CD4-positive, alpha-beta T cell (primary cell): Measurements from ENCODE around the gene LIN37. TPM values are rescaled to one million over a fixed set of nuclear protein-coding genes. Genes with fewer than 3 reads are reported as not detected.
A peak's percentile ranks its signal among the peaks of the same experiment; 100 is the strongest.

ENCODE experiments used
- ATAC-seq: fragments of 200-7000 bp; cut with Tn5 transposase; one replicate; pipeline ENCODE4 v1.10.0; 2022; ENCODE audit warnings: mild to moderate bottlenecking; ENCODE audit not compliant: poor library complexity
- CTCF ChIA-PET: fragments of 350-600 bp; sonication (Branson Sonifier 250); formaldehyde crosslinking; loops from one replicate; lab custom pipeline; 2021; ENCODE audit warnings: antibody characterized with exemption, inconsistent platforms; lab: Charles Lee
- POLR2A ChIA-PET: fragments of 350-600 bp; sonication (Branson Sonifier 250); formaldehyde crosslinking; loops from one replicate; lab custom pipeline; 2021; ENCODE audit warnings: antibody characterized with exemption, inconsistent platforms; lab: Charles Lee
- DNase-seq, 14 experiments: peaks; one replicate each; pipeline ENCODE4 v3.0.0-alpha.2; 2013 to 2020; ENCODE audit warnings: mixed read lengths in 2 of 14
- H3K27ac ChIP-seq, 2 donors: one replicate each; pipeline versions ENCODE4 v1.5.1 to v1.7.0; 2013; ENCODE audit warnings: low read length in 2 of 2, low read depth in 1 of 2, mild to moderate bottlenecking in 1 of 2
- H3K27me3 ChIP-seq, 2 experiments: 1 replicate in 1 of 2; 2 replicates in 1 of 2; pipeline versions ENCODE4 v1.6.1 to v1.7.0; 2013; ENCODE audit warnings: low read length in 2 of 2, control low read depth in 1 of 2, mild to moderate bottlenecking in 1 of 2, moderate library complexity in 1 of 2; ENCODE audit not compliant: insufficient read depth in 2 of 2, control insufficient read depth in 1 of 2
- H3K36me3 ChIP-seq: one replicate; pipeline ENCODE4 v1.6.1; 2013; ENCODE audit warnings: low read length, control low read depth; ENCODE audit not compliant: insufficient read depth
- H3K4me1 ChIP-seq: one replicate; pipeline ENCODE4 v1.6.1; 2013; ENCODE audit warnings: low read length, control low read depth; ENCODE audit not compliant: insufficient read depth
- H3K4me3 ChIP-seq: one replicate; pipeline ENCODE4 v1.5.1; 2013; ENCODE audit warnings: mild to moderate bottlenecking, low read length, moderate library complexity
- H3K9me3 ChIP-seq, 2 experiments: 1 replicate in 1 of 2; 2 replicates in 1 of 2; pipeline versions ENCODE4 v1.6.1 to v1.7.0; 2013; ENCODE audit warnings: low read length in 2 of 2, mild to moderate bottlenecking in 2 of 2, control low read depth in 1 of 2, moderate library complexity in 1 of 2; ENCODE audit not compliant: control insufficient read depth in 1 of 2, insufficient read depth in 1 of 2
- H3K27ac Mint-ChIP-seq: one replicate; pipeline ENCODE4 v1.8.0; 2020; ENCODE audit warnings: mixed read lengths
- H3K27me3 Mint-ChIP-seq: one replicate; pipeline ENCODE4 v1.8.0; 2021; ENCODE audit warnings: mixed read lengths
- H3K36me3 Mint-ChIP-seq: one replicate; pipeline ENCODE4 v1.8.0; 2021; ENCODE audit warnings: low read depth, mixed read lengths
- H3K4me1 Mint-ChIP-seq: one replicate; pipeline ENCODE4 v1.8.0; 2021; ENCODE audit warnings: low read depth, mixed read lengths
- H3K4me3 Mint-ChIP-seq: one replicate; pipeline ENCODE4 v1.8.0; 2020; ENCODE audit warnings: mild to moderate bottlenecking, mixed read lengths
- H3K9me3 Mint-ChIP-seq: one replicate; pipeline ENCODE4 v1.8.0; 2020; ENCODE audit warnings: mixed read lengths
- intact Hi-C, 2 experiments: fragments of 100-400 bp; cut with DNase I in 1 of 2; cut with micrococcal nuclease in 1 of 2; formaldehyde crosslinking; loops; one replicate each; pipeline versions ENCODE4 v1.15.1 to v1.9.0; 2023 to 2025; cut with DNase I, micrococcal nuclease
- total RNA-seq, 174 experiments: library from RNA in 2 of 174; stranded (reverse) in 2 of 174; gene quantifications; one replicate each; pipeline ENCODE4 v1.2.3 and lab custom pipeline; 2021 to 2026
- TF ChIP-seq, protein P1 (sequence below): fragments of 200-600 bp; IDR thresholded peaks from one replicate; pipeline ENCODE4 v1.8.0; 2022; ENCODE audit warnings: antibody characterized with exemption, mild to moderate bottlenecking

LIN37 gene
- total RNA-seq, 2 experiments from 2014 or later = 4.8 to 6.0 TPM

DNA sequence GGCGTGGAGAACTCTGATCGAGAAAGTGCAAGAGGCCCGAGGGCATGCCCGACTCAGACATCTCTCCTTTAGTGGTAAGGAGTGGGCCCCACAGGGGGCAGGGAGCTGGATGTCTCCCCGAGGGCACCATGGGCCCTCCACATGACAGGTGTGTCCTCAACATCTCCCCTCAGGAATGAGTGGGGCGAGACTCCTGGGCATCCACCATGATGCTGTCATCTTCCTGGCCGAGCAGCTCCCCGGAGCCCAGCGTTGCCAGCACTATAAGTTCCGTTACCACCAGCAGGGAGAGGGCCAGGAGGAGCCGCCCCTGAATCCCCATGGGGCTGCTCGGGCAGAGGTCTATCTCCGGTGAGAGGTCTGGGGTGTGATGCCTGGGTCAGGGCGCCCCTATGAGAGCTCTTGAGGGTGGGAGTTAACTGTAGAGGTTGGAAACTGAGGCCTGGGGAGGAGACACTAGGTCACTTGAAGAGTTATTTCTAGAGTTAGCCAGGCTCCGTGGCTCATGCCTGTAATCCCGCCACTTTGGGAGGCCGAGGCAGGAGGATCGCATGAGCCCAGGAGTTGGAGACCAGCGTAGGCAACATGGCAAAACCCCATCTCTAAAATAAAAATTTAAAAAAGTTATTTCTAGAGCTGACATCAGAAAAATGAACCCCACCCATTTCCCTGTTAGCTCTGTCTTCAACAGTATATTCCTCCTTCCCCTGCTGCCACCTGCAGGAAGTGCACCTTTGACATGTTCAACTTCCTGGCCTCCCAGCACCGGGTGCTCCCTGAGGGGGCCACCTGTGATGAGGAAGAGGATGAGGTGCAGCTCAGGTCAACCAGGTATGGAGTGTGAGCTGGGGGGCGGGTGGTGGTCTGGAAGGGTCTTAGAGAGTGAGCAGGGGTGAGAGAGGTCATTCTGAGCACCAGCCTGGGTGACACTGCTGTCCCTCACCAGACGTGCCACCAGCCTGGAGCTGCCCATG is 11.2 kb upstream of the LIN37 start:
- no peaks in the 10 kb centered on the region for H3K27me3 ChIP-seq
- DNase-seq (peak in 5 of 14 experiments; percentile 19 to 60 (median 42)), ATAC-seq (no peak)
- peaks cover 41% of the 10 kb centered on the region for H3K4me1 Mint-ChIP-seq
- H3K36me3 Mint-ChIP-seq = peaks cover 61% of the 10 kb centered on the region
- H3K4me3 Mint-ChIP-seq = peak overlapping the region; percentile 88
- CTCF ChIA-PET = interaction anchor here (1.2 kb wide), 1 partner anchor 36 kb away, joined by 4 read pairs; no protein-coding TSS in a partner anchor
- no peaks in the 10 kb centered on the region for H3K27me3 Mint-ChIP-seq
- H3K9me3 ChIP-seq = no peaks in the 10 kb centered on the region
- peaks cover 61% of the 10 kb centered on the region for H3K36me3 ChIP-seq
- no peak overlapping the region for H3K4me3 ChIP-seq
- H3K27ac Mint-ChIP-seq = peak overlapping the region; percentile 83
- H3K4me1 ChIP-seq = peaks cover 41% of the 10 kb centered on the region
- no peaks in the 10 kb centered on the region for H3K9me3 Mint-ChIP-seq
- no peak overlapping the region for H3K27ac ChIP-seq
- TF ChIP-seq, protein P1, sequence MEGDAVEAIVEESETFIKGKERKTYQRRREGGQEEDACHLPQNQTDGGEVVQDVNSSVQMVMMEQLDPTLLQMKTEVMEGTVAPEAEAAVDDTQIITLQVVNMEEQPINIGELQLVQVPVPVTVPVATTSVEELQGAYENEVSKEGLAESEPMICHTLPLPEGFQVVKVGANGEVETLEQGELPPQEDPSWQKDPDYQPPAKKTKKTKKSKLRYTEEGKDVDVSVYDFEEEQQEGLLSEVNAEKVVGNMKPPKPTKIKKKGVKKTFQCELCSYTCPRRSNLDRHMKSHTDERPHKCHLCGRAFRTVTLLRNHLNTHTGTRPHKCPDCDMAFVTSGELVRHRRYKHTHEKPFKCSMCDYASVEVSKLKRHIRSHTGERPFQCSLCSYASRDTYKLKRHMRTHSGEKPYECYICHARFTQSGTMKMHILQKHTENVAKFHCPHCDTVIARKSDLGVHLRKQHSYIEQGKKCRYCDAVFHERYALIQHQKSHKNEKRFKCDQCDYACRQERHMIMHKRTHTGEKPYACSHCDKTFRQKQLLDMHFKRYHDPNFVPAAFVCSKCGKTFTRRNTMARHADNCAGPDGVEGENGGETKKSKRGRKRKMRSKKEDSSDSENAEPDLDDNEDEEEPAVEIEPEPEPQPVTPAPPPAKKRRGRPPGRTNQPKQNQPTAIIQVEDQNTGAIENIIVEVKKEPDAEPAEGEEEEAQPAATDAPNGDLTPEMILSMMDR = no peak
- intact Hi-C loops = no loop called here
- POLR2A ChIA-PET = interaction anchor here (0.7 to 2.3 kb wide), 4 partner anchors 11 to 97 kb away, joined by 3 to 12 read pairs (median 6); partner anchors contain the start of genes KMT2B and LIN37

DNA sequence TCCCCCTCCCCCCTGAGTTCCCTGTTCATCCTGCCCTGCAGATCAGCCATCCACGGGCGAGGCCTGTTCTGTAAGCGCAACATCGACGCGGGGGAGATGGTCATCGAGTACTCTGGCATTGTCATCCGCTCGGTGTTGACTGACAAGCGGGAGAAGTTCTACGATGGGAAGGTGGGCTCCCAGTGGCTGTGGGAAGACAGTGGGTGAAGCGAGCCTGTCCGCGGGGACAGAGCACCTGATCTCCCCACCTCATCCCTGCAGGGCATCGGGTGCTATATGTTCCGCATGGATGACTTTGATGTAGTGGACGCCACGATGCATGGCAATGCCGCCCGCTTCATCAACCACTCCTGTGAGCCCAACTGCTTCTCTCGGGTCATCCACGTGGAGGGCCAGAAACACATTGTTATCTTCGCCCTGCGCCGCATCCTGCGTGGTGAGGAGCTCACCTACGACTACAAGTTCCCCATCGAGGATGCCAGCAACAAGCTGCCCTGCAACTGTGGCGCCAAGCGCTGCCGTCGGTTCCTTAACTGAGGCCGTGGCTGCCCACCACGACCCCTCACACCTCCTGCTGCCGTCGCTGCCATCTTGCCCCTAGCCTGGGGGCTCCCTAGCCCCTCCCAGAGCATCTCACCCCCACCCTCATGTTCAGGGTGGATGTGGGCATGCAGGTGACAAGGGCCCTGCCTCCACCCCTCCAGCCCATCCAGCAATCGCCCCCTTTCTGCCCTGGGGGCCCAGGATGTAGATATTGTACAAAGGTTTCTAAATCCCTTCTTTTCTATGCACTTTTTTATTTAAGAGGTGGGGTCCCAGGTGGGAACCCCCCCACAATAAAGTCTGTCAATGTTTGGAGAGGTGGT is 10.1 kb upstream of the LIN37 start:
- intact Hi-C loops = no loop called here
- Histone ChIP-seq H3K36me3 (peaks cover 53% of the 10 kb centered on the region), H3K9me3 (no peaks in the 10 kb centered on the region), H3K27ac (no peak overlapping the region), H3K4me1 (peaks cover 52% of the 10 kb centered on the region), H3K4me3 (no peak overlapping the region), H3K27me3 (no peaks in the 10 kb centered on the region)
- H3K4me3 Mint-ChIP-seq = peak overlapping the region; percentile 99
- TF ChIP-seq, protein P1 = no peak
- no peaks in the 10 kb centered on the region for H3K9me3 Mint-ChIP-seq
- H3K27ac Mint-ChIP-seq = peak overlapping the region; percentile 27
- DNase-seq = no peak
- ChIA-PET POLR2A (interaction anchor here (1.6 to 2.4 kb wide), 4 partner anchors 10 to 36 kb away, joined by 6 to 17 read pairs (median 10); partner anchors contain the start of genes KMT2B and LIN37), CTCF (no interaction called here)
- ATAC-seq = no peak
- H3K4me1 Mint-ChIP-seq = peaks cover 48% of the 10 kb centered on the region
- H3K27me3 Mint-ChIP-seq = no peaks in the 10 kb centered on the region
- H3K36me3 Mint-ChIP-seq = peaks cover 65% of the 10 kb centered on the region

DNA sequence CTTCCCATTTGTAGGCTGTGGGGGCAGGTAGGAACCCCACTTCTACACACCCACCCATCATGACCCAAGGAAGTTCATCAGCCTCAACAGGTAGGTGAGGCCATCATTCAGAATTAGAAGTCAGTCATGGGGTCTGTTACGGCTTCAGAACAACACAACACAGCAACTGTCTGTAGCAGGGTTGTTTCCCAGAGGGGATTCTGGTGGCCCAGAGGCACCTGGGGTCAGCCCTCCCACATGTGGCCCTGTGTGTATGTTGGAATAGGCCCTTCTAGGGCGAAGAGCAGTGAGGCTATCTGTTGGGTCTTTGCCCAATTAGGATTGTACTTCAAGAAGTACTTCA is 9.5 kb upstream of the LIN37 start:
- Histone ChIP-seq H3K36me3 (peaks cover 47% of the 10 kb centered on the region), H3K27ac (no peak overlapping the region), H3K9me3 (no peaks in the 10 kb centered on the region), H3K4me3 (no peak overlapping the region), H3K27me3 (no peaks in the 10 kb centered on the region), H3K4me1 (peaks cover 58% of the 10 kb centered on the region)
- TF ChIP-seq, protein P1 = no peak
- DNase-seq (no peak), ATAC-seq (no peak)
- intact Hi-C loops = no loop called here
- H3K4me3 Mint-ChIP-seq = peak overlapping the region; percentile 99
- H3K36me3 Mint-ChIP-seq = peaks cover 61% of the 10 kb centered on the region
- H3K4me1 Mint-ChIP-seq = peaks cover 51% of the 10 kb centered on the region
- CTCF ChIA-PET = no interaction called here
- H3K27me3 Mint-ChIP-seq = no peaks in the 10 kb centered on the region
- H3K27ac Mint-ChIP-seq = peak overlapping the region; percentile 27
- H3K9me3 Mint-ChIP-seq = no peaks in the 10 kb centered on the region
- POLR2A ChIA-PET = interaction anchor here (1.2 to 2.4 kb wide), 3 partner anchors 9 to 37 kb away, joined by 3 to 17 read pairs (median 12); partner anchors contain the start of gene LIN37
